Urothelium cell line (cell line): ENCODE data around the gene SP140.
"Not testable (repeated sequence)": the region's sequence is repeated elsewhere in the genome, so short reads cannot be mapped to it uniquely, and the experiment has no call there.

ENCODE experiments used
- DNase-seq: peaks from one replicate; pipeline ENCODE4 v3.0.0; 2011; ENCODE audit warnings: low spot score, mixed read lengths
- FAIRE-seq: peaks from 2 replicates; lab custom pipeline; 2011; peaks lifted over from hg19 to GRCh38; lab: Jason Lieb, UNC

SP140 gene

DNA sequence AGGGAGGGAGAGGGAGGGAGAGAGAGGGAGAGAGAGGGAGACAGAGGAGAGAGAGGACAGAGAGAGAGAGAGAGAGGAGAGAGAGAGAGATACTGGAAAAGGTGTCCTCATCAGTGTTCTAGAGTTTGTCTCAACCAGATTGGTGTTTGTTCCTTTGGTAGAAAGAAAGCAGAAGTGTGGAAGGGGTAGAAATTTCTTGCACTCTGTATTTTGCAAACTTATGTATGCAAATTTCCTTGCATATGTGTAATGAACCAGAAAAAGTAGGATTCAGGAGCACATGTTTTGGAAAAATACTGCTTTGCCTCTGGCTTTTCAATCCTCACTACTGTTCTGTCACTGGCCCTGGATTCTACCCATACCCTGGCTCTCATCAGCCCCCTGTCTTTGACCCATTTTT lies 1.1 kb upstream of the SP140 start:
- DNase-seq (no peak), FAIRE-seq (no peak)

DNA sequence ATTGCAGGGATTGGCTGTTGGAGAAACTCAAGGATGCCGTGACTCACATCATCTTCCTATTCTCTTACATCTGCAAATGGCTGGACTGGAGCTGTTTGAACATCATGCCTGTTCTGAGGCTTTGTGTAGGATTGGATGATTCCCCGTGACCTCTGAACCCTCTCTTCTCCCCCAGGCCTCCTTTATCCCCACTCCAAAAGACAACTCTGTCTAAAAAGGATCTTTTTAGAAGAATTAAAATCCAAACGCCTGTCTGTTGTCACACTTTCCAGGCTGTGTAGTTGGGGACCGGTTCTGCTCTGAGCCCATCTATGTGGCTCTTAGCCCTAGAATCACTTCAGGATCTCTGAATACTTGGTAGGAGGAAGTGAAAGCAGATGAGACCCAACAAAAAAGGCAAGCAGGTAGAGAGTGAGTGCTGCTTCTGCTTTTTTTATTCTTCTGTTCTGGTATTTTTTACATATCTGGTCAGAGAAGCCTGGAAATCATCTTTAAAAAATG lies 565 bp downstream of the SP140 start:
- FAIRE-seq = no peak
- no peak for DNase-seq

DNA sequence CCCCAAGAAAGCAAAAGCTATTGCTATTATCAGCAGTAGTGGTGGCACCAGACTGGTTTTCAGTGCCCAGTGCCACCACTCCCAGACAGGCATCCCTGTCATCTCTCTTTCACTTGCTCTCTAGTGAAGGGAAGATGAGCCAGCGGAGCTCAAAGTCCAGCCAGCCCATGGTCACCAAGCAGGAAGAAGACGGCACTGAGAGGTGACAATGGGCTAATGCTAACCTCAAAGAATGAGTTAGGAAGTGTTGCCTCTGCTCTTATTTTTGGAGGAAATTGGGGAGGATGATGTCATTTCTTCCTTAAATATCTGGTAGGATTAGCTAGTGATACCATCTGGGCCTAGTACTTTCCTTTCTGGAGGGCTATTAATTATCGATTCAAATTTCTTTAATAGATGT lies 1.7 kb downstream of the SP140 start:
- FAIRE-seq (no peak), DNase-seq (no peak)

DNA sequence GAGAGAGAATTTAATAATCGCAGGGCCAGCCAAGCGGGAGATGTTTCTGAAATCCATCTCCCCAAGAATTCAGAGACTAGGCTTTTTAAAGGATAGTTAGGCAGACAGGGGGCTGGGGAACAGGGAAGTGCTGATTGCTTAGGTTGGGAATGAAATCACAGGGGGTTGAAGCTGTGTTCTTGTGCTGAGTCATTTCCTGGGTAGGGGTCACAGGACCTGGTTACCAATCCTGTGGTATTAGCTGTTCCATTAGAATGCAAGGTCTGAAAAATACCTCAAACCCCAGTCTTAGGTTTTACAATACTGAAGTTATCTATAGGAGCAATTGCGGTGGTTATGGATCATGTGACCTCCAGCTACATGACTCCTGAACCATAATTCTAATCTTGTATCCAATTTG lies 4.6 kb downstream of the SP140 start:
- no peak for FAIRE-seq
- DNase-seq = peak; percentile 47

DNA sequence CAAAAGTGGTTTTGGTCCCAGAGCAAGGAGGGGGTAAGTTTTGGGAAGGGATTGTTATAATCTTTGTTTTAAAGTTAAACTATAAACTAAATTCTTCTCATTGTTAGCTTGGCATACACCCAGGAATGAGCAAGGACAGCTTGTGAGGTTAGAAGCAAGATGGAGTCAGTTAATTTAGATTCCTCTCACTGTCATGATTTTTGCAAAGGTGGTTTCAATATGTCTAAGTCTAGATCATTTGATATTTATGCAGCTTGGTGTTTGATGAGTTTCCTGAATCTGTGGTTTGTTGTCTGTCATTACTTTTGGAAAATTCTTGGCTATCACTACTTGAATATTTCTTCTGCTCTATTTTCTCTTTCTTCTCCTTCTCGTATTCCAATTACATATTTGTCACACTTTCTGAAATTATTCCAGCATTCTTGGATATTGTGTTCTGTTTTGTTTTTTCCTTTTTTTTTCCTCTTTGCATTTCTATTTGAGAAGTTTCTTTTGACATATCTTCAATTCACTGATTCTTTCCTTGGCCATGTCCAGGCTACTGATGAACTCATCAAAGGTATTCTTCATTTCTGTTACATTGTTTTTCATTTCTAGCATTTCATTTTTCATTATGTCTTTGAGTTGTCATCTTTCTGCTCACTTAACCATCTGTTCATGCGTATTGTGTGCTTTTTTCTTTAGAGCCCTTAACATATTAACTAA lies 5.1 kb downstream of the SP140 start:
- FAIRE-seq (no peak), DNase-seq (no peak)

DNA sequence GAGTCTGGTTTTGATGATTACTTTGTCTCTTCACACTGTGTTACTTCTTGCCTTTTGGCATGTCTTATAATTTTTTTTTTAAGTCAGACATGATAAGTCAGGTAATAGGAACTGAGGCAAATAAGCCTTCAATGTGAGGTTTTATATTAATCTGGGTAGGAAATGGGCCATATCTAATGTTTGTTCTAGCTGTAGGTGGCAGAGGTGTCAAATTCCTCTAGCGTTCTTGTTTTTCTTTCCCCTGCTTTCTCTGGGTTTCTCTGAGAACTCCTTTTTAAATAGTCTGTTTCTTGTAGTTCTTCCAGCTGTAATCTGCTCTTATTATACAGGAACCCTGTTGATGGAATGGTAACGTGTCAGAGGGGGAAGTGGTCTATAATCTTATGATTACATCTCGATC lies 5.7 kb downstream of the SP140 start:
- FAIRE-seq (no peak), DNase-seq (no peak)

DNA sequence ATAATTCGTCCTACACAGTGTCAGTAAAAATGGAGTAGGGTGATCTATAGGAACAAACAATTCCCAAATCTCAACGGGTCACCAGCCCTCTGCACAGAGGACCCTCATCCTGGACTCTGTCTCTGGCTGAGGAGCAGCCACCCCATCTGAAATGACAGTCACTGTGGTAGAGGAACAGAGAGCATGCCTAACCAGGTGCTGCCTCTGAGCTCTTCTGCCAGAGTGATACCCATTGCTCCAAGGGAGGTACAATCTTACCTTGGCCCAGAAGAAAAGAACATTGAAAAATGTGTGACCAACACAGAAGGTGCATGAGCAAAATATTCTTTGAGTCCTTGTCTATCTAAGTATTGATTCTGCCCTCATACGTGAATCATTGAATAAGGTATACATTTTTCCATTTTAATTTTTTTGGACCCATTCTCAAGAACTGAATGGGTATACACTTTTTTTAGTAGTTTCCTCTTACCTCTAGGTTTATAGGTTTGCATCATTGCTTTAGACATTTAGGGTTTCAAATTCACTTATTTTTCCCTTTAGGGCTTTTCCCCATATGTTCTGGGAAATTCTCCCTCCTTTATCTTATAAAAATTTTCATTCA lies 8.7 kb downstream of the SP140 start:
- DNase-seq = no peak
- FAIRE-seq = no peak

DNA sequence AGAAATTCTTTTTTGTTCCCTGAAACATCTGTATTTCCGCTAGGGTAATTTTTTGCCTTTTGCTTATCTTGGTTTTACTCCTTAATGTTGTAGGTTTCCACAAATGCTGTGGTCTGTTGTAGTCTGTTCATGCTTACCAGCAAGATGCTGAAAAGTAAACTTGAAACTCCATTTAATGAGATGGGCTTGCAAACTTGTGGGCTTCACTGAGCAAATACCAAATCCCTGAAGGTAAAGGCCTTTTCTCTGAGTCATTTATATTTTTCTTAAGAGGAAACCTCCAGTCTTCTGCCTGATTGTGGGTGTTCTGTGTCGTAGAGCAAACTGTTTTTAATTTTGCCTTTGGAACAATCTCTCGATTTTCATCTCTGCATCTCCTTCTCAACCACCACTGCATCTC lies 9.3 kb downstream of the SP140 start:
- FAIRE-seq (no peak), DNase-seq (no peak)

DNA sequence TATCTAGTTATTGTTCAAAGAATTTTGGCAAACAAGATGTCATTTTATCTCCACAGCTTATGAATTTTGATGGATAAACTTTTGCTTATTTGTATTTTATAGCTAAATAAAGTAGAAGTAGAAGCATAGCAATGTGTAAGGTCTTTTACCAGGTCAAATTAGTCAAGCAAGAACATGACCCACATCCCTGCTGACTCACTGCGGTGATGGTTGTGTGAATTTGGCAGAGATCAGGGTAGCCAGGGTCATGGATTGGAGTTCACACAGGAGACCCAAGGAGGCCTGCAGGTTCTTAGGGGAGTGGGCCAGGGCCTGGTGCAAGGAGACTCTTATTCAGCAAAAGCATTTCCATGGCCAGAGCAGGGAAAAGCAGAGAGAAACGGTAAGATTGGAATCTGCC lies 18.7 kb downstream of the SP140 start:
- DNase-seq = no peak
- FAIRE-seq = no peak

DNA sequence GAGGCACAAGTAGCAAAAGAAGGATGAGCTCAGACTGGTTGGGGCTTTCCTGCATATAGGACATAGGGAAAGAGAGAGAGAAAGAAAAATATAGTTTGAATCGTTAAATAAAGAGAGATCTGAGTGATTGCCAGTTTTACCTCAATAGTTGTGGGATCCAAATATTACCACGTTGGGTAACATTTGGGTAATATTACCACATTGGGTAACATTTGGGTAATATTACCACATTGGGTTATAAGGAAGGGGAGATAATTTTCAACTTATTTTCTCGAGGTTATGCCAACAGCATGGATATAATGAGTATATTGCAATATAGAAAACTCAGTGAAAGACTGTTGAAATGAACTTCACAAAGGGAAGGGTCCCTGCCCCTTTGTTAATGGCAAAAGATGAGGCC lies 20.7 kb downstream of the SP140 start:
- FAIRE-seq = no peak

DNA sequence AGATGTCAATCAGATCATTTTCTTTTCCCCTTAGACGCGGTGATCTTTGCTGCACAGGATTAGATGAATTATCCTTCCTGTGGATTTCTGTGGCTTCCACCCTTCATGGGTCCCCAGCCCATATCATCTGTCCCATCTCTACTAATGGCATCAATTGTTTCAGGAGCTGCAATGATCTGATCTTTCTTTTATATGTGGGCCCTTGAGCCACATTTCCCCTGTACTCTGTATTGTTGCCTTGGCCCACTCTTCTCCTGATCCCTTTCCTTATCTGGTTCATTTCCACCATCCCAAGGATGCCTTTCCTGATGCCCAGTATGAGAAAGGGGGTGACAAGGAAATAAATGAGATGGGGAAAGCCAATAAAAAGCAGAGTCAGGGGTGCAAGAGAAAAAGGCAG lies 24.7 kb downstream of the SP140 start:
- FAIRE-seq = no peak

More for the DNA sequence above, 20.7 kb downstream of the SP140 start:
- DNase-seq = no peak

DNA sequence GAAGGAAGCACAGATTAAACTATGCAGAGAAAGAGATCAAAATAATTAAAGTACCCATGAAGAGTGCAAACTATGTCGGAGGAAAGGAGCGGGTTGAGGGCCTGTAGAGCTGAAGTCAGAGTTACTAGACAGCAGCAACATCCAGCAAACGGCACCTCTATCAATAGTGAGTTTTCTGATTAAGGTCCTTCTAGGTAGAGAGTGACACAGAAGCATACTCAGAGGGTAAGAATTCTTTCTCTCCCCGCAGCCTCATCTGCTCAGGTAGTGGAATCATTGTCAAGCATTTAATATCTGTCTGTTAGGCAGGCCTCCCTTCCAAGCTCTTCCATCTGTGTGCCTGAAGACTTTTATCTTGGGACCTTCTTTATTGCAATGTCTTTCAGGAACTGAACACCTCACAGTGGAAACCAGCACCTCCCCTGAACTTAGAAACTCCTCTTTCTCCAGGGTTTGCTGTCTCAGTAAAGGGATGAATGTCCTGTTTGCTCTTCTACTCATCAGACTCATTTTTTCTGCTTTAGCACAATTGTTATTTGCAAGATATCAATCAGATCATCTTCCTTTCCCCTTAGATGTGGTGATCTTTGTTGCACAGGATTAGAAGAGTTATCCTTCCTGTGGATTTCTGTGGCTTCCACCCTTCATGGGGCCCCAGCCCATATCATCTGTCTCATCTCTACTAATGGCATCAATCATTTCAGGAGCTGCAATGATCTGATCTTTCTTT lies 28.8 kb downstream of the SP140 start:
- no peak for FAIRE-seq
- DNase-seq = no peak

More for the DNA sequence above, 24.7 kb downstream of the SP140 start:
- DNase-seq = no peak

DNA sequence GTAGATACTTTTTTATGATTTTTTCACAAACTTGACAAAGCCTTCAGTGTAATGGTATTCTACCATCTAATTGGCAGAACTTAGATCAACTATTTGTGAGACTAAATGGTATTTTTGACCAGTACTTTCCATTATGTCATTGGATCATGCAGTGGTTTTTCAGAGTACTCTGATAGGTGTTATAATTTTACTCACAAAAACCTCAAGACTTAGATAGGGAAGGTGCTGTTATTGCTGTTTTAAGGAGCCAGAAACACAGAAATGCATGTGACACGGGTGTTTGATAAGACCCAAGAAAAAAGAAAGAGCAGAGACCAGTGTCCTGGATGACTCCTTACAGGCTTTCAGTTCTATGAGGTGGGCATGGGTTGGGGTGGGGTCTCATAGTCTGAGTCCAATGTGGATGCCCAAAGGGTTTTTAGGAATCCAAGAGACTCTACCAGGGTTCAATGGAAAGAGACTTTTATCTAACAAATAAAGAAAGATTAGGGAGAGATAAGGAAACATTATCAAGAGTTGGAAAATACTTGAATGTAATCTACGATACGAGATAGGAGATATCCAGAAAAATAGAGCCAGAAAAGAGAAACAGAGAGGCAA lies 31.3 kb downstream of the SP140 start:
- no peak for FAIRE-seq
- no peak for DNase-seq

DNA sequence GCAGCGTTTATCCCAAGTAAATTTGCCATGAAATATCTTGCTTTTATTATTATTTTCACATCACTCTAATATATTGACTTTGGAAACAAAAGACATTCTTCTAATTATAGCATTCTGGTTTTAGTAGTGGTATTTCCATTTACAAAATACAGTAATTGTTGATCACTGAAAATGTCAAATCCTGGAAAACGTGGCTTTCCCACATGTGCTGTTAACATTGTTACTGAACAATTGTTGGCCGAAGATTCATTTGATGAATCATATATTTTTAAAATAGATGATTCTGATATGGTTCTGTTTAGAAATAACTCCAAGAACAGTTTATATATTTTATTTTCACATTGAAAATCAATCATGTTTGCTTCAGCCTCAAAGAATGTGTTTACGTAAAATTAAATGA lies 32.9 kb downstream of the SP140 start:
- DNase-seq (no peak), FAIRE-seq (no peak)

DNA sequence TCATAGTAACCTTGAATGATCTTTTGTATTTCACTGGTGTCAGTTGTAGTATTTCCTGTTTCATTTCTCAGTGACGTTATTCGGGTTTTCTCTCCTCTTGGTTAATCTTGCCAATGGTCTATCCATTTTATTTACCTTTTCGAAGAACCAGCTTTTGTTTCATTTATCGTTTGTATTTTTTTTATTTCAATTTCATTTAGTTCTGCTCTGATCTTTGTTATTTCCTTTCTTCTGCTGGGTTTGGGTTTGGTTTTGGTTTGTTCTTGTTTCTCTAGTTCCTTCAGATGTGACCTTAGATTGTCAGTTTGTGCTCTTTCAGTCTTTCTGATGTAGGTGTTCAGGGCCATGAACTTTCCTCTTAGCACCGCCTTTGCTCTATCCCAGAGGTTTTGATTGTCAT lies 36.7 kb downstream of the SP140 start:
- DNase-seq = no peak
- no peak for FAIRE-seq

DNA sequence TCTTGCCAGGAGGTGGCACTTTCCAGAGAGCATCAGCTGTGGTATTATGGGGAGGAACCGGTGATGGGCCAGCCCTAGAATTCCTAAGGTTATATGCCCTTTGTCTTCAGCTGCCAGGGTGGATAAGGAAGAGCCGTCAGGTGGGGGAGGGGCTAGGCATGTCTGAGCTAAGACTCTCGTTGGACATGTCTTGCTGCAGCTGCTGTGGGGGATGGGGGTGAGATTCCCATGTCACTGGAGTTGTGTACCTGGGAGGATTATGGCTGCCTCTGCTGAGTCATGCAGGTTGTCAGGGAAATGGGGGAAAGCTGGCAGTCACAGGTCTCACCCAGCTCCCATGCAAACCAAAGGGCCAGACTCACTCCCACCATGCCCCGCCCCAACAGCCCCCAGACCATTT lies 39.4 kb downstream of the SP140 start:
- not testable (repeated sequence) for DNase-seq, FAIRE-seq

DNA sequence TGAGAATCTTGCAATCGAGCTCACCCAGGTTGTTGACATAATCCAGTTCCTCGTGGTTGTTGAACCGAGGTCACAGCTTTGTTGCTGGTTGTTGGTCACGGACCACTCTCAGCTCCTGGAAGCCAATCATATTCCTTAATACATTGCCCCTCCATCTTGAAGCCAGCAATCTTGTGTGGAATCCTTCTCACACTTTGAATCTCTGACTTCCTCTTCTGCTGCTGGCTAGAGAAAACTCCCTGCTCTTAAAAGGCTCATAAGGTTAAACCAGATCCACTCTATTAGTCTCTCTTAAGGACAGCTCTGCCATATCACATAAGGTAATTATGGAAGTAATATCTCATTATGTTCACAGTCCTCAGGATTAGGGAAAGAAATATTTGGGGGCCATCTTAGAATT lies 41.1 kb downstream of the SP140 start:
- DNase-seq (no peak), FAIRE-seq (no peak)

DNA sequence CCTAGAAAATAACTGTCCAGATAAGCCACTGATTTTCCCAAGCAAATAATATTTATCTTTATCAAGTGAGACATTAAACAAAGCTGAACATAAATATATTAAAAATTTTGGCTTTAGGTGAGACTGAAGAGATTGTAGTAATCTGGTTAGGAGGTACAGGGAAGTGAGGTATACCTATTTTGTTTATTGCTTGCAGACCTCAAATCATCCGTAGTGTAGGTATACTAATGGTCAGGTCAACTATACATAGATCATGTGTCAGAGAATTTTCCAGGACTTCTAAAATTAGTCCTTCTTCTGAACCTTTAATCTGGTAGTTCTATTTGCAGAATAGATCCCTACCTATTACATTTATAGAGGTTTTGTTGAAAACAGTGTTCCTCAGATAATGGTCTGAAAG lies 41.5 kb downstream of the SP140 start:
- no peak for FAIRE-seq
- DNase-seq = no peak

DNA sequence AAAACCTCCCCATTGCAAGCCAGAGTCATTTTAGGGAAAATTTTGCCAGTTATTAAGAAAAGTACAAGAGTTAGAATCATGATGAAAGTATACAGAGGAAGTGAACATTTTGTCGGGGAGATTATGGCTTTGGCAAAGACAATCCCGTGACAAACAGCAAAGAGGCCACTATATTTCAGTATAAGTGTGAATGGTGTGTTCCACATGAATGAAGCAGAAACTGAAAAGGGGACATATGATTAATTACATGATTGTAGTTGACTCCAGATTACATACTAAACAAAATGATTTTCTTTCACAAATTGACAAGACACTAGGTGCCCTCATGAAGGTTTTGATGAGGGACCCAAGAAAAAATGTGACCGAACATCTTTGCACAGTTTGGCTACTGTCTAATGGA lies 42.0 kb downstream of the SP140 start:
- no peak for DNase-seq
- no peak for FAIRE-seq

DNA sequence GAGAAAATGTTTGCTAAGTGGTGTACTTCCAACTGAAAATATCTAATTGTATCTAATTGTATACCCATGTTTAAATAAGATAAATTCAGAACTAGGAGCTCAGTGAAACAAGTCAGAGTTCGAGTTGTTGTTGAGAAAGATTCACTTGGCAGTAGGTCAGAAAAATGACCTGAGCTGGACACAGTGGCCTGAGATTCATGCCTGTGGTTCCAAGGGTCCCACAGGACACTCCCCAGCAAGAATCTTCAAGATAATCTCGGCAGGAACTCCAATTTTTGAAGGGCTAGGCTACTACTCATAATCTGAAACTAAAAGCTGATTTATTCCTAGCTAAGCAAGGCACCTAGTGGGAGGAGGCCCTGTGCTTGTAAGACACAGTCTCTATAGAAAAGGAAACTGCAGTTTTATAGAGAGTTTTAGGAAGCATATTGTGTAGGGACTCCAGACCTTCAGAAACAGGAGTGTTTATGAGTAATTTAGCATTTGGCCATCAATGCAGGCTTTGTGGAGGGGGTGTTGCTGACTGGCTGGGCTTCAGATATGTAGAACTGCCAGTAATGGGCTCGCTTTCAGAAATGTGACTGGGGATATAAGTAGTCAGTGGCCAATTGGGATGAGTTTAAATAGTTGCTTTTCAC lies 43.2 kb downstream of the SP140 start:
- no peak for FAIRE-seq
- DNase-seq = no peak

DNA sequence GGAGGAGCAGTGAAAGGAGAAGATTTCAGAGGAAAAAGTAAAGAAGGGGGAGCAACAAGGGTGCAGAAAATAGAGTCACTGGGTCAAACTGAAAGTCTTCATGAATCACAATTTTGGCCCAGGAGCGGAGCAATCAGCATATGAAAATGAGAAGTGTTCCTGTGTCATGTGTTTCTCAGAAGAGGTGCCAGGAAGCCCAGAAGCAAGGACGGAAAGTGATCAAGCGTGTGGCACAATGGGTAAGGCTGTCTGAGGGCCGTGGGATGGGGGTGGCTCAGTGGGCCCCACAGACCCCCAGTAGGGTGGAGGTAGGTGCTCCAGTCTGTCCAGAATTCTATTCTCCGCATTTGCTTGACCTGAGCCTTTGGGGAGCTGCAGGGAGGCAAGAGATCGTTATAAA lies 44.2 kb downstream of the SP140 start:
- DNase-seq (no peak), FAIRE-seq (no peak)
